Ishikawa (cell line): ENCODE measurements around the gene PARN.

Experiments used
- CEBPB ChIP-seq: IDR thresholded peaks from 2 replicates; pipeline ENCODE4 v1.6.1; 2012
- RAD21 ChIP-seq: IDR thresholded peaks from 2 replicates; pipeline ENCODE4 v1.6.1; 2012; ENCODE audit warnings: low read depth
- TAF1 ChIP-seq: IDR thresholded peaks from 2 replicates; pipeline ENCODE4 v1.6.1; 2012; ENCODE audit warnings: low read depth, mild to moderate bottlenecking
- YY1 ChIP-seq: IDR thresholded peaks from 2 replicates; pipeline ENCODE4 v1.6.1; 2012; ENCODE audit warnings: low read depth
- TF ChIP-seq, protein P1 (sequence below): IDR thresholded peaks from 2 replicates; pipeline ENCODE4 v1.6.1; 2012

- no peak for TF ChIP-seq TAF1
- no peak for TF ChIP-seq RAD21
- TF ChIP-seq CEBPB, result no peak
- TF ChIP-seq, protein P1, sequence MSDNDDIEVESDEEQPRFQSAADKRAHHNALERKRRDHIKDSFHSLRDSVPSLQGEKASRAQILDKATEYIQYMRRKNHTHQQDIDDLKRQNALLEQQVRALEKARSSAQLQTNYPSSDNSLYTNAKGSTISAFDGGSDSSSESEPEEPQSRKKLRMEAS, result no peak
- TF ChIP-seq YY1, result no peak
These were observed 46.6 kb upstream of the PARN start for GRCh38 chr16:14676633-14677032.
